K562 (cell line): ENCODE measurements around the gene LAMA2. TPM values are rescaled to one million over a fixed set of nuclear protein-coding genes. Genes with fewer than 3 reads are reported as not detected.

ENCODE experiments used
- ATAC-seq: fragments of 200-7000 bp; cut with Tn5 transposase; 3 replicates; pipeline ENCODE4 v1.9.1; 2020; ENCODE audit warnings: moderate library complexity
- BruUV-seq: library from RNA; stranded (reverse); fragments of 400-500 nt; replicated peaks from 2 replicates; lab custom pipeline; 2021; lab: Mats Ljungman, UMichigan
- CTCF ChIA-PET: fragments of 300-600 bp; formaldehyde crosslinking; extraction: SDS; loops from one replicate; lab custom pipeline; 2021; ENCODE audit warnings: low intra/inter-chr PET ratio; lab: Yijun Ruan, JAX
- POLR2A ChIA-PET: fragments of 300-600, 350-650 bp; sonication (Branson Sonifier 250); formaldehyde crosslinking; extraction: SDS; loops from one replicate; lab custom pipeline; 2021; ENCODE audit warnings: antibody characterized with exemption, inconsistent platforms; lab: Yijun Ruan, JAX
- DNase-seq, 4 experiments: peaks; one replicate each; pipeline versions ENCODE4 v3.0.0 to v3.0.0-alpha.2; 2011 to 2018; ENCODE audit warnings: low spot score in 3 of 4, mixed read lengths in 3 of 4; ENCODE audit errors: extremely low read depth in 1 of 4
- FAIRE-seq: peaks from 2 replicates; lab custom pipeline; 2011; peaks lifted over from hg19 to GRCh38; lab: Jason Lieb, UNC
- H2AFZ ChIP-seq: 2 replicates; pipeline ENCODE4 v1.6.0; 2011; ENCODE audit warnings: low read depth, low read length, control low read depth, inconsistent platforms
- H3K27ac ChIP-seq: fragments of 200-600 bp; 3 replicates; pipeline ENCODE4 v1.8.0; 2011; ENCODE audit warnings: low read depth, mild to moderate bottlenecking, control low read depth, inconsistent platforms, low read length, moderate library complexity, mixed read lengths; ENCODE audit errors: extremely low read depth
- H3K27me3 ChIP-seq, 2 experiments: fragments of 300-600 bp in 1 of 2; 2 replicates in 1 of 2; 3 replicates in 1 of 2; pipeline versions ENCODE4 v1.6.0 to v1.8.0; 2011; ENCODE audit warnings: inconsistent platforms in 2 of 2, low read length in 2 of 2, mild to moderate bottlenecking in 1 of 2, mixed read lengths in 1 of 2, moderate library complexity in 1 of 2; ENCODE audit not compliant: control insufficient read depth in 2 of 2, insufficient read depth in 2 of 2
- H3K36me3 ChIP-seq: fragments of 300-600 bp; 3 replicates; pipeline ENCODE4 v1.8.0; 2011; ENCODE audit warnings: mild to moderate bottlenecking, low read length, inconsistent platforms; ENCODE audit not compliant: control insufficient read depth, insufficient read depth
- H3K4me1 ChIP-seq, 2 experiments: fragments of 200-600 bp in 1 of 2; replicated peaks in 1 of 2; 2 replicates in 1 of 2; 3 replicates in 1 of 2; pipeline versions ENCODE4 v1.5.1 to v1.8.0; 2011; ENCODE audit warnings: inconsistent platforms in 2 of 2, low read length in 2 of 2, mild to moderate bottlenecking in 1 of 2, mixed read lengths in 1 of 2, moderate library complexity in 1 of 2; ENCODE audit not compliant: control insufficient read depth in 2 of 2, insufficient read depth in 2 of 2
- H3K4me2 ChIP-seq: 2 replicates; pipeline ENCODE4 v1.6.1; 2011; ENCODE audit warnings: low read length, control low read depth, inconsistent platforms, mixed read lengths; ENCODE audit not compliant: insufficient read depth
- H3K4me3 ChIP-seq: fragments of 200-600 bp; sonication (generic), shearing (Covaris generic); 2 replicates; pipeline ENCODE4 v1.5.1; 2016; ENCODE audit warnings: control low read depth, inconsistent platforms
- H3K79me2 ChIP-seq: fragments of 200-600 bp; 3 replicates; pipeline ENCODE4 v1.8.0; 2011; ENCODE audit warnings: low read length, inconsistent platforms; ENCODE audit not compliant: control insufficient read depth, insufficient read depth
- H3K9ac ChIP-seq, 2 experiments: 2 replicates each; pipeline versions ENCODE4 v1.6.0 to v1.6.1; 2011; ENCODE audit warnings: low read depth in 2 of 2, low read length in 2 of 2, control low read depth in 1 of 2, inconsistent platforms in 1 of 2, mild to moderate bottlenecking in 1 of 2, mixed read lengths in 1 of 2; ENCODE audit not compliant: insufficient read depth in 1 of 2
- H3K9me1 ChIP-seq: one replicate; pipeline ENCODE4 v1.6.0; 2011; ENCODE audit warnings: inconsistent platforms, mild to moderate bottlenecking, low read length, moderate library complexity; ENCODE audit not compliant: control insufficient read depth, insufficient read depth
- H3K9me3 ChIP-seq: replicated peaks from 2 replicates; pipeline ENCODE4 v1.5.1; 2011; ENCODE audit warnings: low read depth, low read length, inconsistent platforms; ENCODE audit not compliant: control insufficient read depth, insufficient read depth
- H4K20me1 ChIP-seq: replicated peaks from 2 replicates; pipeline ENCODE4 v1.6.1; 2011; ENCODE audit warnings: low read length, inconsistent platforms, mixed read lengths; ENCODE audit not compliant: control insufficient read depth, insufficient read depth
- CREB1 ChIP-seq, 2 experiments: sonication (generic) in 1 of 2; formaldehyde crosslinking in 1 of 2; IDR thresholded peaks; 2 replicates each; pipeline versions ENCODE4 v1.6.1 to v1.8.0; 2012 to 2022; ENCODE audit warnings: inconsistent platforms in 1 of 2, mild to moderate bottlenecking in 1 of 2, missing genetic modification reagents in 1 of 2, moderate library complexity in 1 of 2
- CREB5 ChIP-seq: fragments of 250-450 bp; sonication (Bioruptor Pico); IDR thresholded peaks from 2 replicates; pipeline ENCODE4 v1.5.0; 2020; ENCODE audit warnings: mild to moderate bottlenecking
- HMBOX1 ChIP-seq: sonication (generic); IDR thresholded peaks from 2 replicates; pipeline ENCODE4 v1.6.1; 2016
- KLF16 ChIP-seq: IDR thresholded peaks from 2 replicates; pipeline ENCODE4 v1.6.1; 2016; ENCODE audit warnings: antibody characterized with exemption
- PML ChIP-seq: IDR thresholded peaks from 2 replicates; pipeline ENCODE4 v1.6.1; 2012; ENCODE audit warnings: low read length, inconsistent platforms
- TAF9B ChIP-seq: fragments of 450-650 bp; IDR thresholded peaks from 2 replicates; pipeline ENCODE4 v1.6.1; 2018; ENCODE audit warnings: mild to moderate bottlenecking; ENCODE audit not compliant: partially characterized antibody
- ZFP36 ChIP-seq: fragments of 150-350 bp; IDR thresholded peaks from 2 replicates; pipeline ENCODE4 v1.6.1; 2018; ENCODE audit warnings: low read length, low read depth; ENCODE audit not compliant: partially characterized antibody
- ZNF324 ChIP-seq: fragments of 250-450 bp; sonication (Bioruptor Pico); IDR thresholded peaks from 2 replicates; pipeline ENCODE4 v1.4.0; 2020; ENCODE audit warnings: mild to moderate bottlenecking
- WGBS: fragments of 100-300 bp; shearing (Covaris generic); methylation state at CpG from one replicate; pipeline ENCODE4 v1.1.6; 2016; ENCODE audit warnings: low coverage, mixed read lengths; ENCODE audit not compliant: insufficient coverage; ENCODE audit errors: missing lambda C conversion rate; 5-methylcytosine and 5-hydroxymethylcytosine counted together
- in situ Hi-C: fragments of 300-500 bp; cut with MboI; formaldehyde crosslinking; loops from 4 replicates; pipeline ENCODE4 v1.15.0; 2018; ENCODE audit warnings: inconsistent platforms, mixed read lengths
- intact Hi-C: fragments of 100-400 bp; cut with micrococcal nuclease; formaldehyde crosslinking; loops from 2 replicates; pipeline ENCODE4 v1.14.2; 2022
- polyA plus RNA-seq, 8 experiments: library from polyadenylated mRNA; depleted of rRNA in 4 of 8; stranded (reverse) in 5 of 8; unstranded in 3 of 8; fragments of >200 nt; fragmentation: Nextera tagmentation in 2 of 8; fragmentation: Illumina TruSeq in 1 of 8; extraction: Ambion mirVana in 2 of 8; extraction: Trizol in 1 of 8; gene quantifications; 2 replicates each; pipeline versions ENCODE4 v1.2.1 to v1.2.3, GENCODE V29; 2011 to 2014; ENCODE audit warnings: inconsistent platforms in 1 of 8, missing spikeins in 1 of 8
- total RNA-seq, 7 experiments: library from RNA; depleted of rRNA in 6 of 7; stranded (reverse); fragments of >200 nt in 6 of 7; fragmentation: Illumina TruSeq in 2 of 7; extraction: Trizol in 2 of 7; gene quantifications; 2 replicates each; pipeline versions ENCODE4 v1.2.1 to v1.2.3, GENCODE V29; 2011 to 2021; ENCODE audit warnings: low replicate concordance in 1 of 7
- TF ChIP-seq, protein P1 (sequence below): fragments of 450-650 bp; IDR thresholded peaks from 2 replicates; pipeline ENCODE4 v1.7.0; 2016; ENCODE audit warnings: borderline replicate concordance

Gene LAMA2
- total and polyA plus RNA-seq, 9 of the 15 experiments (the other 6 are each of a cell fraction or from before 2014, with no cell fraction given): 0.04 to 1.5 (median 0.36) TPM

DNA sequence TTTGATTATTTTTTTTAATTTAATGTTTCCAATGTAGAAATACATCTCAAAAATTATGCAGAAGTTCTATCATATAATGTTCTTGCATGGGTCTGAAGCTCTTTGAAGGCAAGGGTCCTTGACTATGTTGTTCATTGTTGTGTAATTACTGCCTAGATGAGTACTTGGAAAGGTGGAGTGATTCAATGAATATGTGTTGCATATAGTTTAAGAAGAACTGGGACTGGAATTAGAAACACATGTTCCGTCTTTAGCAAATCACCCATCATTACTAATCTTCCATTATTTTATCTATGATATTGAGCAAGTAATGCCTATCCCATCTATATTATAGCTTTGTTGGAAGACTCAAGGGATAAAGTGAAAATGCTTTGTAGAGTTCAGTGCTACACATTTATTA is 147.3 kb downstream of the LAMA2 start:
- in situ Hi-C loops: no loop called here
- Histone ChIP-seq H3K79me2 (no peaks in the 10 kb centered on the region), H3K9ac (no peak overlapping the region), H3K4me2 (no peak overlapping the region), H3K4me1 (no peaks in the 10 kb centered on the region), H2AFZ (no peak overlapping the region), H3K4me3 (no peak overlapping the region), H3K27me3 (no peaks in the 10 kb centered on the region), H3K9me1 (no peaks in the 10 kb centered on the region), H3K9me3 (no peaks in the 10 kb centered on the region)
- DNase-seq (no peak), ATAC-seq (no peak)
- POLR2A ChIA-PET: no interaction called here
- no TSS peak for BruUV-seq
- TF ChIP-seq PML (no peak), CREB5 (CRISPR knock-in tag) (no peak), CREB1 (IDR thresholded peaks at IDR 0.05) (no peak), CREB1 (CRISPR knock-in tag; IDR thresholded peaks at IDR 0.05) (no peak), TAF9B (no peak), ZNF324 (CRISPR knock-in tag) (no peak), HMBOX1 (no peak), KLF16 (no peak), ZFP36 (no peak)
- TF ChIP-seq, protein P1, sequence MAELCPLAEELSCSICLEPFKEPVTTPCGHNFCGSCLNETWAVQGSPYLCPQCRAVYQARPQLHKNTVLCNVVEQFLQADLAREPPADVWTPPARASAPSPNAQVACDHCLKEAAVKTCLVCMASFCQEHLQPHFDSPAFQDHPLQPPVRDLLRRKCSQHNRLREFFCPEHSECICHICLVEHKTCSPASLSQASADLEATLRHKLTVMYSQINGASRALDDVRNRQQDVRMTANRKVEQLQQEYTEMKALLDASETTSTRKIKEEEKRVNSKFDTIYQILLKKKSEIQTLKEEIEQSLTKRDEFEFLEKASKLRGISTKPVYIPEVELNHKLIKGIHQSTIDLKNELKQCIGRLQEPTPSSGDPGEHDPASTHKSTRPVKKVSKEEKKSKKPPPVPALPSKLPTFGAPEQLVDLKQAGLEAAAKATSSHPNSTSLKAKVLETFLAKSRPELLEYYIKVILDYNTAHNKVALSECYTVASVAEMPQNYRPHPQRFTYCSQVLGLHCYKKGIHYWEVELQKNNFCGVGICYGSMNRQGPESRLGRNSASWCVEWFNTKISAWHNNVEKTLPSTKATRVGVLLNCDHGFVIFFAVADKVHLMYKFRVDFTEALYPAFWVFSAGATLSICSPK: no peak
- TF ChIP-seq, all 486 proteins: peak for 0
- FAIRE-seq: no peak
- no peak overlapping the region for H3K27ac ChIP-seq
- intact Hi-C loops: no loop called here
- no peaks in the 10 kb centered on the region for H3K36me3 ChIP-seq
- WGBS: 0% methylated on average over 1 of the region's 1 CpG
- CTCF ChIA-PET: no interaction called here
- no peaks in the 10 kb centered on the region for H4K20me1 ChIP-seq
